HG02610 (cell line): Measurements from ENCODE around the gene TRAPPC8.
"Not testable (repeated sequence)": the region's sequence is repeated elsewhere in the genome, so short reads cannot be mapped to it uniquely, and the experiment has no call there.

ENCODE experiments used
- ATAC-seq: cut with Tn5 transposase; IDR thresholded peaks from one replicate; pipeline ENCODE4 v1.9.1; 2021; ENCODE audit warnings: mild to moderate bottlenecking, moderate library complexity; ENCODE audit not compliant: unreplicated experiment

Gene TRAPPC8

GRCh38 chr18:31877900-31878299 is 65.0 kb downstream of the TRAPPC8 start:
- no peak for ATAC-seq

GRCh38 chr18:31876707-31877106 is 66.2 kb downstream of the TRAPPC8 start:
- ATAC-seq, result no peak

- ATAC-seq, result no peak
These were observed 67.6 kb downstream of the TRAPPC8 start for GRCh38 chr18:31875301-31875700.

- no peak for ATAC-seq
These were observed 79.8 kb downstream of the TRAPPC8 start for GRCh38 chr18:31863103-31863502.

GRCh38 chr18:31860488-31860887 is 82.4 kb downstream of the TRAPPC8 start:
- ATAC-seq, result no peak

- no peak for ATAC-seq
These were observed 85.3 kb downstream of the TRAPPC8 start for GRCh38 chr18:31857526-31858106.

- no peak for ATAC-seq
These were observed 92.1 kb downstream of the TRAPPC8 start for GRCh38 chr18:31850844-31851243.

- no peak for ATAC-seq
These were observed 102.4 kb downstream of the TRAPPC8 start for GRCh38 chr18:31840499-31840898.

GRCh38 chr18:31837879-31838278 is 105.0 kb downstream of the TRAPPC8 start:
- ATAC-seq, result no peak

GRCh38 chr18:31835528-31836133 is 107.3 kb downstream of the TRAPPC8 start:
- no peak for ATAC-seq

- ATAC-seq, result no peak
These were observed 111.0 kb downstream of the TRAPPC8 start for GRCh38 chr18:31831903-31832302.

- no peak for ATAC-seq
These were observed 112.2 kb downstream of the TRAPPC8 start for GRCh38 chr18:31830686-31831085.

- no peak for ATAC-seq
These were observed 114.3 kb downstream of the TRAPPC8 start for GRCh38 chr18:31828613-31829012.

- not testable (repeated sequence) for ATAC-seq
These were observed 116.1 kb downstream of the TRAPPC8 start for GRCh38 chr18:31826673-31827325.

- ATAC-seq, result no peak
These were observed 117.2 kb downstream of the TRAPPC8 start for GRCh38 chr18:31825772-31826171.

- no peak for ATAC-seq
These were observed 121.3 kb downstream of the TRAPPC8 start for GRCh38 chr18:31821545-31822171.

GRCh38 chr18:31819925-31820229 is 123.1 kb downstream of the TRAPPC8 start:
- no peak for ATAC-seq

GRCh38 chr18:31819106-31819924 is 123.6 kb downstream of the TRAPPC8 start:
- peak; percentile 75 for ATAC-seq

GRCh38 chr18:31814132-31814531 is 128.8 kb downstream of the TRAPPC8 start:
- no peak for ATAC-seq

- ATAC-seq, result not testable (repeated sequence)
These were observed 132.4 kb downstream of the TRAPPC8 start for GRCh38 chr18:31810336-31811130.
